AG04449 (cell line): ENCODE measurements around the gene SKIC8.

ENCODE experiments used
- CTCF ChIA-PET: fragments of 350-600 bp; formaldehyde crosslinking; extraction: SDS; loops from one replicate; lab custom pipeline; 2021; ENCODE audit warnings: antibody characterized with exemption; lab: Yijun Ruan, JAX
- POLR2A ChIA-PET: fragments of 400-600, 350-600 bp; formaldehyde crosslinking; extraction: SDS; loops from one replicate; lab custom pipeline; 2020; ENCODE audit warnings: antibody characterized with exemption, inconsistent platforms; lab: Yijun Ruan, JAX
- DNase-seq: peaks from one replicate; pipeline ENCODE4 v3.0.0-alpha.2; 2010; ENCODE audit warnings: low read depth, low spot score
- H3K4me3 ChIP-seq: 2 replicates; pipeline ENCODE4 v1.5.1; 2011; ENCODE audit warnings: low read depth, mild to moderate bottlenecking, control low read depth, low read length
- TF ChIP-seq, protein P1 (sequence below): IDR thresholded peaks from one replicate; pipeline ENCODE4 v1.5.1; 2011; ENCODE audit warnings: mild to moderate bottlenecking, moderate library complexity, low read length, control low read depth, inconsistent platforms; ENCODE audit not compliant: insufficient read depth; ENCODE audit errors: missing control alignments

The SKIC8 gene

DNA sequence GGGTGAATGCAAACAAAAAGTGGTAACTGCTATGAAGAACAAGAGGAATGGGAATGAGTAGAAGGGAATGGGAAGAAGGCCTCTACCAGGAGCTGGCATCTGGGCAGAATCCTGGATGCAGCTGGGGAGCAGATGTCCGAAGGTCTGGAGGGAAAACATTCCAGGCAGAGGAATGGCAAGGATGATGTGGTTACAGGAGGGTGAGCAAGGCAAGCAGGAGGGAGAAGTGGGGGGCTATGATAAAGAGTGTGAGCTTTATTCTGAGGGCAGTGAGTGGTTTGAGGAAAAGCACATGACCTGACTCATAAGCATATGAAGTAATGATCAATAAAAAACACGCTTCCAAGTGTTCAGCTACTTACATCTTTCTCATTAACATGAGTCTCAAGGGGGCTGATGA is 17.1 kb downstream of the SKIC8 start:
- TF ChIP-seq, protein P1, sequence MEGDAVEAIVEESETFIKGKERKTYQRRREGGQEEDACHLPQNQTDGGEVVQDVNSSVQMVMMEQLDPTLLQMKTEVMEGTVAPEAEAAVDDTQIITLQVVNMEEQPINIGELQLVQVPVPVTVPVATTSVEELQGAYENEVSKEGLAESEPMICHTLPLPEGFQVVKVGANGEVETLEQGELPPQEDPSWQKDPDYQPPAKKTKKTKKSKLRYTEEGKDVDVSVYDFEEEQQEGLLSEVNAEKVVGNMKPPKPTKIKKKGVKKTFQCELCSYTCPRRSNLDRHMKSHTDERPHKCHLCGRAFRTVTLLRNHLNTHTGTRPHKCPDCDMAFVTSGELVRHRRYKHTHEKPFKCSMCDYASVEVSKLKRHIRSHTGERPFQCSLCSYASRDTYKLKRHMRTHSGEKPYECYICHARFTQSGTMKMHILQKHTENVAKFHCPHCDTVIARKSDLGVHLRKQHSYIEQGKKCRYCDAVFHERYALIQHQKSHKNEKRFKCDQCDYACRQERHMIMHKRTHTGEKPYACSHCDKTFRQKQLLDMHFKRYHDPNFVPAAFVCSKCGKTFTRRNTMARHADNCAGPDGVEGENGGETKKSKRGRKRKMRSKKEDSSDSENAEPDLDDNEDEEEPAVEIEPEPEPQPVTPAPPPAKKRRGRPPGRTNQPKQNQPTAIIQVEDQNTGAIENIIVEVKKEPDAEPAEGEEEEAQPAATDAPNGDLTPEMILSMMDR, result no peak
- H3K4me3 ChIP-seq, result no peak overlapping the region
- no peak for DNase-seq
- ChIA-PET CTCF (interaction anchor here (1.2 to 2.5 kb wide), 7 partner anchors 9 to 152 kb away, joined by 3 to 6 read pairs (median 6); partner anchors contain the start of gene CIB2), POLR2A (interaction anchor here (2.0 kb wide), 1 partner anchor 17 kb away, joined by 12 read pairs; the partner anchor contains the start of gene SKIC8)

DNA sequence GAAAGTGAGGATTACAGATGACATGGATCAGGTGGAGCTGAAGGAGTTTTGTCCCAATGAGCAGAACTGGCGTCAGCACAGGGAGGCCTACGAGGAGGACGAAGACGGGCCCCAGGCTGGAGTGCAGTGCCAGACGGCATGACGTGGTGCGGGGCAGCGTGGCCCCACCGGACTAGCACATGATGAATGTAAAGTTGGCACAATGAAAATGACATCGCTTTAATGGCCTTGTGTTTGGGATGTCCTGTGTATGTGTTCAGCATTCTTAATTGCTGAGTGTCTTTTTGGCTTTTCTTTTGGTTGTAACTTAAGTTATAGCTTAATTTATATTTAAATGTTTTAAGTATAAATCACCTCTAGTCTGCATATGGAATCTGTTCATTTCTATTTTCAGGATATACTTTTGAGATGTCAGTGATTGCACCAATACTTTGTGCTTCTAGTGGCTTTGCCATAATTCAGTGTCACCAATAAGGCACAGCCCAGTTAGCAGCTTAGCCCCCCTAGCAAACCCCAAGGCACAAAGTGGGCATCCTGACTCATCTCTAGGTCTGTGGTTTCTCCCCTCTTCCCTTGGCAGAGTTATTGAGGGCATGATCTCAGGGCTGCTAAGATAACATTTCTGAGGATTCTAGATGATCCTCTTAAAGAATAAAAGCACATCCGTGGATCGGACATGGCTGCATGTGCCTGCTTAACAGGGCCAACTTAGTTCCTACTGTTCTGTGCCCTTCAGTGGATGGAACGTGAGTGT is 18.9 kb downstream of the SKIC8 start:
- TF ChIP-seq, protein P1, result no peak
- no peak for DNase-seq
- no peak overlapping the region for H3K4me3 ChIP-seq
- ChIA-PET CTCF (interaction anchor here (1.0 to 2.5 kb wide), 4 partner anchors 15 to 150 kb away, joined by 3 to 6 read pairs (median 6); partner anchors contain the start of gene CIB2), POLR2A (interaction anchor here (1.3 kb wide), 1 partner anchor 22 kb away, joined by 4 read pairs; no protein-coding TSS in a partner anchor)

DNA sequence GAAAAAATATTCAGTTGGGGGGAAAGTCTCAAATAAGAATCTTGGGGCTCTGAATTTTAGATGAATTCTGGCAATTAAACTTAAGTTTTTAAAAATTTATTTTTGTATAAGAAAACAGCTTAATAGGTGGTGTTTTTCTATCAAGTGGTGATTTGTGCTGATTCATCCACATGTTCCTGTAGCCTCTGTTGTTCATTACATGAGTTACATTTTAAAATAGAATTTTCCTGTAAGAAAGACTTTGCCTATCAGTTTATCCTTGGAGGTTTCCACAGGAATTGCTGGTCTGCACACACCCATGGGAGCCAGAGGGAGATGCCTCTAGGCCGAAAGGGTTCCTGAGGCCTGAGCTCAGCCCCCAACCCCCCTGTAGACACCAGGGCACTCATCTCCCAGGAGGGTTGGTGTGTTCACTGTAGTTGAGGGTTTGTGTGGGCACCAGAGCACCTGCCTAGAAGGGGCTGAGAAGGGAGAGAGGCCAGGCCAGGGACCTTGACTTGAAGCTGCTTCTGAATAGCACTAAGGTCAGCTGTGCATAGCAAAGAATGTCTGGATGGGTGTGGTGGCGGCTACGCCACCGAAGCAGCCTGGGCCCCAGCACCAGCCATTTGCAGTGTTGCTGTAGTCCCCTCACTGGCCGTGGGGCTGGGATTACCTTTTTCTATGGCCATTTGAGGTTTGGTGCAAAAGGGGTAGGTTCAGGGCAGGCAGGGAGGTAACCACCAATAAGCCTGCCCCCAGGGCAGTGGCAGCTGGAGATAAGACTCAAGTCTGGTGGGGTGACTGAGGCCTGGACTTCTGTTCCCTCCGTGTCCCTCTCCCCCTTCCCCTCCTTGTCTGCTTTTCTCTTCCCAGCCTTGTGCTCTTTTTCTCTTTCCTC is 23.1 kb downstream of the SKIC8 start:
- ChIA-PET CTCF (interaction anchor here (0.9 to 2.4 kb wide), 5 partner anchors 11 to 163 kb away, joined by 3 to 7 read pairs (median 5); partner anchors contain the start of gene DNAJA4), POLR2A (no interaction called here)
- TF ChIP-seq, protein P1, result no peak
- no peak for DNase-seq
- no peak overlapping the region for H3K4me3 ChIP-seq

DNA sequence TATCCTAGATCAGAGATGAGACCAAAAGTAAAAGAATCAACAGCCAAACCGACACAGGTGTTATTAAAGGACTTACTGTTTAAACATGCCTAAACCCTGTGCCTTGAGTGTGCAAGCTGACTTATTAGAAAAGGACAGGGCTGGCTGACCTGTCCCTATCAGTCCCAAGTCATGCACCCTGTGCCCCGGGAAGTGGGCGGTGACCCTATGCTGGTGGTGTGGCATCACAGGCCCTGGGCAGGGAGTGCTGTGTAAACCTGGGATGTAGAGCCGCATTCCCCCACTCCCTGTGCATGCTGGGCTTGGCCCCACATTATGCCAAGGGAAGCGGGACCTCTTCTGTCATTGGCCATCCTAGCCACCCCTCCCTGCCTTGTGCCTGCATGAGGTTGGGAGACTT is 24.4 kb downstream of the SKIC8 start:
- CTCF ChIA-PET, result interaction anchor here (0.6 to 2.4 kb wide), 6 partner anchors 10 to 310 kb away, joined by 3 to 7 read pairs (median 4); partner anchors contain the start of gene DNAJA4
- POLR2A ChIA-PET, result no interaction called here
- H3K4me3 ChIP-seq, result no peak overlapping the region
- DNase-seq, result no peak
- TF ChIP-seq, protein P1, result no peak

DNA sequence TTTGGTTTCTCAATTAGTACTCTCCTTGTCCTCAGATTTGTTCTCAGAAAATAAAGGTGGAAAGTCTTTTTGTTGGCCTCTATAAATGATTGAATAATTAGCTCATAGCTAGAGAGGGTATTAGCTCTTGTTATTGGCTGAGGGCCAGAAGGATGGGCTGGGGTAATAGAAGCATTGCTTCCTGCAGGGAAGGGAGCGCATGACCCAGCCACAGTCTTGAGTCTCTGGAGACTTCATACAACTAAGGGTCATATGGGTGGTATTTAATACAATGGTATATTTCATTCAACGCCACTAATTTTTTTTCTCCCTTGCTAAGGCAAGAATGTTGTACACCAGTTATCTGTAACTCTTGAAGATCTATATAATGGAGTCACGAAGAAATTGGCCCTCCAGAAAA is 26.6 kb downstream of the SKIC8 start:
- H3K4me3 ChIP-seq, result no peak overlapping the region
- no peak for DNase-seq
- TF ChIP-seq, protein P1, result no peak
- POLR2A ChIA-PET, result interaction anchor here (1.7 kb wide), 1 partner anchor 27 kb away, joined by 3 read pairs; the partner anchor contains the start of gene SKIC8
- CTCF ChIA-PET, result no interaction called here
